Upper lobe of left lung (tissue), 6 donors: ENCODE results near the gene LRRC8B. TPM values are rescaled to one million over a fixed set of nuclear protein-coding genes. Genes with fewer than 3 reads are reported as not detected.

Experiments
- ATAC-seq, 2 donors: fragments of 200-7000 bp; cut with Tn5 transposase; one replicate each; pipeline ENCODE4 v1.9.1; 2022; ENCODE audit warnings: mild to moderate bottlenecking in 2 of 2, moderate library complexity in 2 of 2; ENCODE audit not compliant: low FRiP score in 2 of 2
- DNase-seq, 2 donors: peaks; one replicate each; pipeline ENCODE4 v3.0.0-alpha.2; 2019 to 2020
- H3K27ac ChIP-seq, 4 donors: fragments of 200-600 bp; sonication (generic); one replicate each; pipeline ENCODE4 v1.5.1; 2016 to 2019
- H3K27me3 ChIP-seq, 4 donors: fragments of 200-600 bp; sonication (generic); one replicate each; pipeline ENCODE4 v1.5.1; 2017 to 2019
- H3K36me3 ChIP-seq, 4 donors: fragments of 200-600 bp; sonication (generic); one replicate each; pipeline ENCODE4 v1.5.1; 2016 to 2019
- H3K4me1 ChIP-seq, 4 donors: fragments of 200-600 bp; sonication (generic); one replicate each; pipeline ENCODE4 v1.5.1; 2018 to 2019
- H3K4me3 ChIP-seq, 4 donors: fragments of 200-600 bp; sonication (generic); one replicate each; pipeline ENCODE4 v1.5.1; 2017 to 2019; ENCODE audit warnings: mild to moderate bottlenecking in 2 of 4, moderate library complexity in 1 of 4
- H3K9me3 ChIP-seq, 4 donors: fragments of 200-600 bp; sonication (generic); one replicate each; pipeline ENCODE4 v1.5.1; 2018 to 2019
- CTCF ChIP-seq, 6 experiments: fragments of 450-650 bp in 4 of 6; fragments of 200-600 bp in 2 of 6; sonication (generic) in 2 of 6; IDR thresholded peaks; one replicate each; pipeline ENCODE4 v1.5.1; 2016 to 2019; ENCODE audit warnings: antibody characterized with exemption in 6 of 6
- EP300 ChIP-seq, 4 donors: sonication (generic); formaldehyde crosslinking; IDR thresholded peaks; one replicate each; pipeline ENCODE4 v1.5.1; 2017; ENCODE audit warnings: antibody characterized with exemption in 4 of 4, control low read depth in 2 of 4
- POLR2A ChIP-seq, 4 donors: fragments of 450-650 bp; IDR thresholded peaks; one replicate each; pipeline ENCODE4 v1.5.1; 2016 to 2017; ENCODE audit warnings: antibody characterized with exemption in 4 of 4, mild to moderate bottlenecking in 2 of 4
- POLR2AphosphoS5 ChIP-seq, 2 donors: sonication (generic); formaldehyde crosslinking; IDR thresholded peaks; one replicate each; pipeline ENCODE4 v1.5.1; 2017; ENCODE audit warnings: antibody characterized with exemption in 2 of 2
- WGBS, 2 donors: methylation state at CpG; one replicate each; pipeline ENCODE4 v1.1.5; 2017 to 2018; 5-methylcytosine and 5-hydroxymethylcytosine counted together
- total RNA-seq, 6 donors: library from RNA; depleted of rRNA in 4 of 6; stranded (reverse); fragments of >200 nt in 4 of 6; gene quantifications; one replicate each; pipeline versions ENCODE4 v1.1.0 to v1.2.1, GENCODE V29; 2016 to 2021
- donor health status: DM: no; HTN: no; CAD: no; lungs with moderate emphysema.
- donor health status: DM: no; HTN: yes; CAD: no; lungs with severe emphysema.

Gene LRRC8B
- total RNA-seq, 6 donors from 2014 or later = 7.1 to 20.2 (median 14.8) TPM

GRCh38 chr1:89546082-89546889 is 21.7 kb downstream of the LRRC8B start:
- ATAC-seq = no peak
- Histone ChIP-seq H3K4me1 (peaks cover 15 to 38% (median 31%) of the 10 kb centered on the region in 4 donors), H3K4me3 (no peak overlapping the region), H3K36me3 (no peaks in the 10 kb centered on the region), H3K27me3 (no peaks in the 10 kb centered on the region), H3K27ac (no peak overlapping the region), H3K9me3 (no peaks in the 10 kb centered on the region)
- TF ChIP-seq EP300 (IDR thresholded peaks at IDR 0.05) (no peak), POLR2AphosphoS5 (IDR thresholded peaks at IDR 0.05) (no peak), CTCF (IDR thresholded peaks at IDR 0.05) (no peak), POLR2A (IDR thresholded peaks at IDR 0.05) (no peak)
- no peak for DNase-seq
- WGBS, 2 donors = 94 to 97% methylated on average over 3 of the region's 3 CpGs

- no peaks in the 10 kb centered on the region for H3K27me3 ChIP-seq
- H3K4me3 ChIP-seq = no peak overlapping the region
- no peak overlapping the region for H3K27ac ChIP-seq
- peaks cover 15 to 44% (median 33%) of the 10 kb centered on the region in 4 donors for H3K4me1 ChIP-seq
- TF ChIP-seq CTCF (IDR thresholded peaks at IDR 0.05) = no peak
- TF ChIP-seq EP300 (IDR thresholded peaks at IDR 0.05) = no peak
- TF ChIP-seq POLR2AphosphoS5 (IDR thresholded peaks at IDR 0.05) = no peak
- TF ChIP-seq POLR2A (IDR thresholded peaks at IDR 0.05) = no peak
- ATAC-seq (no peak), DNase-seq (no peak)
- H3K9me3 ChIP-seq = no peaks in the 10 kb centered on the region
- H3K36me3 ChIP-seq = no peaks in the 10 kb centered on the region
Observed at GRCh38 chr1:89546934-89547562, 22.4 kb downstream of the LRRC8B start.

GRCh38 chr1:89547563-89548116 is 23.0 kb downstream of the LRRC8B start:
- ATAC-seq (peak in 1 of 2 donors; percentile 19), DNase-seq (no peak)
- Histone ChIP-seq H3K4me1 (peaks cover 15 to 47% (median 35%) of the 10 kb centered on the region in 4 donors), H3K9me3 (no peaks in the 10 kb centered on the region), H3K36me3 (no peaks in the 10 kb centered on the region), H3K27ac (peak overlapping the region in 1 of 4 donors; percentile 21), H3K27me3 (no peaks in the 10 kb centered on the region), H3K4me3 (no peak overlapping the region)
- WGBS, 2 donors = 43 to 55% methylated on average over 2 of the region's 2 CpGs
- no peak for TF ChIP-seq POLR2AphosphoS5 (IDR thresholded peaks at IDR 0.05)
- TF ChIP-seq EP300 (IDR thresholded peaks at IDR 0.05) = no peak
- no peak for TF ChIP-seq POLR2A (IDR thresholded peaks at IDR 0.05)
- no peak for TF ChIP-seq CTCF (IDR thresholded peaks at IDR 0.05)

GRCh38 chr1:89548122-89548857 is 23.7 kb downstream of the LRRC8B start:
- DNase-seq (no peak), ATAC-seq (no peak)
- no peaks in the 10 kb centered on the region for H3K36me3 ChIP-seq
- no peaks in the 10 kb centered on the region for H3K9me3 ChIP-seq
- H3K27ac ChIP-seq = peak overlapping the region in 1 of 4 donors; percentile 21
- peaks cover 20 to 49% (median 38%) of the 10 kb centered on the region in 4 donors for H3K4me1 ChIP-seq
- no peak overlapping the region for H3K4me3 ChIP-seq
- WGBS, 2 donors = 96 to 100% methylated on average over 2 of the region's 2 CpGs
- no peak for TF ChIP-seq EP300 (IDR thresholded peaks at IDR 0.05)
- no peak for TF ChIP-seq POLR2AphosphoS5 (IDR thresholded peaks at IDR 0.05)
- TF ChIP-seq POLR2A (IDR thresholded peaks at IDR 0.05) = no peak
- TF ChIP-seq CTCF (IDR thresholded peaks at IDR 0.05) = no peak
- H3K27me3 ChIP-seq = no peaks in the 10 kb centered on the region
